ENCODE results near the gene PHF12. TPM values are rescaled to one million over a fixed set of nuclear protein-coding genes. Genes with fewer than 3 reads are reported as not detected.

PHF12 gene
- total and polyA plus RNA-seq, 10 of the 15 experiments (the other 5 are each of a cell fraction or from before 2014, with no cell fraction given), result 1.3 to 43.9 (median 19.2) TPM

GRCh38 chr17:28896491-28896883, 54.8 kb downstream of the PHF12 start:
- ChIA-PET SMC1A (ENCODE audit: uncharacterized antibody, unreplicated experiment) (interaction anchor here (0.9 to 5.8 kb wide), 8 partner anchors 14 to 169 kb away, joined by 3 to 35 read pairs (median 4); partner anchors contain the start of genes NEK8 and TLCD1), CTCF (interaction anchor here (0.8 to 4.5 kb wide), 6 partner anchors 35 to 348 kb away, joined by 3 to 31 read pairs (median 8); partner anchors contain the start of gene NEK8), RAD21 (ENCODE audit: unreplicated experiment) (interaction anchor here (0.7 to 4.3 kb wide), 8 partner anchors 9 to 169 kb away, joined by 3 to 28 read pairs (median 8); partner anchors contain the start of gene FAM222B), POLR2A (interaction anchor here (0.6 to 2.9 kb wide), 10 partner anchors 25 to 169 kb away, joined by 3 to 11 read pairs (median 6); partner anchors contain the start of gene ERAL1)
- Histone ChIP-seq H3K36me3 (ENCODE audit: control insufficient read depth in 2 of 2, insufficient read depth in 2 of 2, low read length in 1 of 2) (no peaks in the 10 kb centered on the region), H3K79me2 (ENCODE audit: control insufficient read depth, insufficient read depth, low read length) (peaks cover 22% of the 10 kb centered on the region), H3K4me2 (ENCODE audit: control insufficient read depth, insufficient read depth) (peak overlapping the region; percentile 92), H2AFZ (ENCODE audit: control insufficient read depth, low read depth, low read length) (no peak overlapping the region), H3K4me1 (ENCODE audit: control insufficient read depth, insufficient read depth, low read length) (peaks cover 45% of the 10 kb centered on the region), H3K9me3 (replicated peaks; ENCODE audit: control insufficient read depth, insufficient read depth, low read length) (no peaks in the 10 kb centered on the region), H4K20me1 (ENCODE audit: control insufficient read depth, insufficient read depth) (no peaks in the 10 kb centered on the region), H3K27ac (ENCODE audit: control insufficient read depth, insufficient read depth) (peak overlapping the region; percentile 72; the same call in 1 of the 2 replicates), H3K9ac (ENCODE audit: control insufficient read depth, insufficient read depth, low read length) (peak overlapping the region; percentile 72), H3K27me3 (replicated peaks in 1 of 2; ENCODE audit: control insufficient read depth in 2 of 2, insufficient read depth in 2 of 2, low read length in 1 of 2) (no peaks in the 10 kb centered on the region), H3K4me3 (peak overlapping the region; percentile 92)
- BruUV-seq (replicated peaks), result TSS peak; percentile 45
- TF ChIP-seq SMC3 (IDR thresholded peaks at IDR 0.05; ENCODE audit: borderline replicate concordance, low read length), result no peak
- TF ChIP-seq IKZF2 (IDR thresholded peaks at IDR 0.05), result 0 out of 4 replicates have a peak, but pooled peaks of 1 of the 2 experiments have one; percentile 7
- TF ChIP-seq ZBTB11 (CRISPR knock-in tag; IDR thresholded peaks at IDR 0.05), result no peak
- WGBS (ENCODE audit: insufficient coverage, insufficient replicate concordance, low lambda C conversion rate, missing lambda C conversion rate), result 39% methylated on average over 5 of the region's 5 CpGs
- intact Hi-C loops (cut with micrococcal nuclease; ENCODE audit: unreplicated experiment) (no loop called here), in situ Hi-C loops (cut with MboI) (loop anchor here (25.0 kb wide), 1 partner anchor 1409 kb away; no protein-coding TSS in a partner anchor)
- no peak for ATAC-seq
- no peak for DNase-seq (ENCODE audit: low read depth, low spot score)
- FAIRE-seq, result no peak

Measured in GM12878 (cell line).